ENCODE measurements around the gene DCAF8.

- no peak for TF ChIP-seq CTCF (IDR thresholded peaks at IDR 0.05)
- no peak for TF ChIP-seq POLR2A (IDR thresholded peaks at IDR 0.05)
- no peak for TF ChIP-seq EP300 (IDR thresholded peaks at IDR 0.05)
Measured at GRCh38 chr1:160167056-160167455, 95.3 kb downstream of the DCAF8 start.
